ENCODE results near the gene KCNA5. TPM values are rescaled to one million over a fixed set of nuclear protein-coding genes. Genes with fewer than 3 reads are reported as not detected.

The KCNA5 gene
- total RNA-seq, 4 donors from 2014 or later: 0.60 to 3.7 (median 2.0) TPM

DNA sequence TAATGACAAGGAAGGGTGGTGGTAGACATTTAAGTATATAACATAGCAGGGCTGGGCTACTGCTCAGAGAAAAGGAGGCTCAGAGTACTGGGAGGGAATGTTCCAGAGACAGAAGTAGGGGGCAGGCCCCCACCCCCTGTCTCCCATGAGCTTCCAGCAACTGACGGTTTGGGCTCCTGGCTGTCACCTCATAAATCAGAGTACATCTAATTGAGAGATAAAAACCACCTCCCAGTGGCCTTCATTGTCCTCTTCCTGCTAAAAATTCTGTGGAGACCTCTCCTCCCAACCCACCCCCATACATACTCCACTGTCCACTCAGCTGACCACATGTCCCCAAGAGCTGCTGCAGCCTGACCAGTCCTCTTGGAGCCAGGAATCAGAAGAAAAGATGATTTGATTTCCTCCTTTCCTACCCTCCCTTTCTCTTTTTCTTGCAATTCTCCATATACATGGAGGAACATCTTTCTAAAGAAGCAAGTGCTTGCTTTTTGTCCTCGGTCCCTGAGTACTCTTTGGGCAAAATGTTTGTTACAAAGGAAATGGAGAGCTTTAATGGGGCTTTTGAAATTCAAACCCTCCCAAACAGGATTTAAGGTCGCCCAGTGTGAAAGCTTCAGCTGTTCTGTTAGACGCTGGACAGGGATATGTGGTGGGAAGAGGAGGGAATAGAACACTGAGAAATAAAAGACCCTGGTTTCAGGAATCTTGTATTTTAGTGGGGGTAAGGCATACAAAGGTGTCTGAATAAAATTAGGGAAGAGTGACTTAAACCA is 16.4 kb upstream of the KCNA5 start:
- intact Hi-C loops (cut with DNase I; ENCODE audit: low total_unique reads): no loop called here
- no peak overlapping the region for H3K4me3 ChIP-seq
- H3K27me3 ChIP-seq: peaks cover 6% of the 10 kb centered on the region
- TF ChIP-seq EP300 (IDR thresholded peaks at IDR 0.05; ENCODE audit: low read depth) (no peak), POLR2A (IDR thresholded peaks at IDR 0.05) (no peak), POLR2AphosphoS5 (IDR thresholded peaks at IDR 0.05) (no peak)
- TF ChIP-seq, protein P1, sequence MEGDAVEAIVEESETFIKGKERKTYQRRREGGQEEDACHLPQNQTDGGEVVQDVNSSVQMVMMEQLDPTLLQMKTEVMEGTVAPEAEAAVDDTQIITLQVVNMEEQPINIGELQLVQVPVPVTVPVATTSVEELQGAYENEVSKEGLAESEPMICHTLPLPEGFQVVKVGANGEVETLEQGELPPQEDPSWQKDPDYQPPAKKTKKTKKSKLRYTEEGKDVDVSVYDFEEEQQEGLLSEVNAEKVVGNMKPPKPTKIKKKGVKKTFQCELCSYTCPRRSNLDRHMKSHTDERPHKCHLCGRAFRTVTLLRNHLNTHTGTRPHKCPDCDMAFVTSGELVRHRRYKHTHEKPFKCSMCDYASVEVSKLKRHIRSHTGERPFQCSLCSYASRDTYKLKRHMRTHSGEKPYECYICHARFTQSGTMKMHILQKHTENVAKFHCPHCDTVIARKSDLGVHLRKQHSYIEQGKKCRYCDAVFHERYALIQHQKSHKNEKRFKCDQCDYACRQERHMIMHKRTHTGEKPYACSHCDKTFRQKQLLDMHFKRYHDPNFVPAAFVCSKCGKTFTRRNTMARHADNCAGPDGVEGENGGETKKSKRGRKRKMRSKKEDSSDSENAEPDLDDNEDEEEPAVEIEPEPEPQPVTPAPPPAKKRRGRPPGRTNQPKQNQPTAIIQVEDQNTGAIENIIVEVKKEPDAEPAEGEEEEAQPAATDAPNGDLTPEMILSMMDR (IDR thresholded peaks at IDR 0.05): no peak
- no peaks in the 10 kb centered on the region for H3K4me1 ChIP-seq
- no peak for DNase-seq
- H3K9me3 ChIP-seq: no peaks in the 10 kb centered on the region
- WGBS, 2 donors (ENCODE audit: low coverage in 1 of 2): 53% methylated on average over 4 of the region's 4 CpGs; no CpG with 5 or more reads in 1 of the 2 donors
- H3K36me3 ChIP-seq: no peaks in the 10 kb centered on the region
- no peak overlapping the region for H3K27ac ChIP-seq
- in situ Hi-C loops (cut with MboI; ENCODE audit: low pct_ligation_motif_present in 1 of 4, low pct_unique_long_range_greater_than_20kb in 1 of 4, low sequenced_read_pairs in 3 of 4): loop anchor here in 1 of 4 donors (10.0 kb wide), 1 partner anchor 58 kb away; no protein-coding TSS in a partner anchor

DNA sequence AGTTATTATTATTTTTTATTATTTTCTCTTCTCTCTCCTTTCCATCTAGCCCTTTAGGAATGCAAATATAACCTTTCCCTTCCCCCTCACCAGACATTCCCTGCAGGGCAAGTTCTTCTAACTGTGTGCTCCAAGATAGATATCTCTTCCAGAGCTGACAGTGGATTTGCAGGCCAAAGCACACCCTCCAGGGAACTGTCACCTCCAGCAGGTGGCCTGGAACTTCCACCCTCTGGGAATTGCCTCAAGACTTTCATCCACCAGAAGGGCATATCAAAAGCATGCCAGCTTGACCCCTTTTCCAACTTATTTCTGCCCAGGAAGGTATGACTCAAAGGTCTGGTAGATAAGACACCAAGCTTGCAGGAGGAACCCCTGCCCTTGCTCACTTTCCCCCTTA is 13.6 kb upstream of the KCNA5 start:
- intact Hi-C loops (cut with DNase I; ENCODE audit: low total_unique reads) (no loop called here), in situ Hi-C loops (cut with MboI; ENCODE audit: low pct_ligation_motif_present in 1 of 4, low pct_unique_long_range_greater_than_20kb in 1 of 4, low sequenced_read_pairs in 3 of 4) (no loop called here)
- no peak for DNase-seq
- H3K36me3 ChIP-seq: no peaks in the 10 kb centered on the region
- H3K27me3 ChIP-seq: peaks cover 3% of the 10 kb centered on the region
- TF ChIP-seq, protein P1 (IDR thresholded peaks at IDR 0.05): no peak
- TF ChIP-seq EP300 (IDR thresholded peaks at IDR 0.05; ENCODE audit: low read depth): no peak
- TF ChIP-seq POLR2AphosphoS5 (IDR thresholded peaks at IDR 0.05): no peak
- TF ChIP-seq POLR2A (IDR thresholded peaks at IDR 0.05): no peak
- no peak overlapping the region for H3K4me3 ChIP-seq
- no peak overlapping the region for H3K27ac ChIP-seq
- H3K9me3 ChIP-seq: no peaks in the 10 kb centered on the region
- H3K4me1 ChIP-seq: no peaks in the 10 kb centered on the region

DNA sequence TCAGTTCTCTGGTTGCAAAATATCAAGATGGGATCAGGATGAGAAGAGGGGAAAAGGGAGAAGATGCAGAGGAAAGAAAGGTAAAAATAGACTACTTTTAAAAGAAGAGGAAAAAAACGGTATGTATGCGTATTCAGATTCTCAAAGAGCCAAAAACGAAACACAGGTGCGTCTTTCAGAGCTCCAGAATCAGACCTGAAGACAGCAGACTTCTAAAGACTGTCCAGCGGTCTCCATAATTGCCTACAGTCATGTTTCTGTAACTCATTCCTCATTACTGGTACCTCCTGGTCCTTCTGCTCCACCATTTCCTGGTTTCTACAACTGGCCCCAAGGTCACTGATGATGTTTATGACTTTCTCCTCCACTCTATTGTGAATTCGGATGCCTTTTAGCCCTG is 12.4 kb upstream of the KCNA5 start:
- intact Hi-C loops (cut with DNase I; ENCODE audit: low total_unique reads): no loop called here
- WGBS, 2 donors (ENCODE audit: low coverage in 1 of 2): 80 to 81% methylated on average over 6 of the region's 6 CpGs

DNA sequence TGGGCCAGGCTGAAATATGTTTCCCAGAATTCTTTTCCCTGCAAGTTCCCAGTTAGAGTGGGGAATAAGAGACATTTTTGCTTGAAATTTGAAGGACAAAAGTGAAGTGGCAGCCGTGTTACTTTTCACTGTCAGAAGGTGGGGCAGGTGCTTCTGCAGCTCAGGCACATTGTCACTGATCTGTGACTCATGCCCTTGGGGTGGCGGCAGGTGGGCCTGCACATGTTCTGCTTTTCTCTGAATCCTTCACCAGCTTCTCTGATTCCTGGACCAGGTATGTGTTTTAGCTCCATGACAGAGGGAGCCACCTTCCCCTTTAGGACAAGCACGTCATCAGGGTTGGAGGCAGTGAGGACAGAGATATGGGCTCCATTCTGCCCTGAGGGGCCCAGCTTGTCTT is 11.7 kb upstream of the KCNA5 start:
- H3K36me3 ChIP-seq: no peaks in the 10 kb centered on the region

More for the DNA sequence above, 12.4 kb upstream of the KCNA5 start:
- H3K9me3 ChIP-seq: no peaks in the 10 kb centered on the region
- TF ChIP-seq EP300 (IDR thresholded peaks at IDR 0.05; ENCODE audit: low read depth): no peak
- no peak for TF ChIP-seq POLR2AphosphoS5 (IDR thresholded peaks at IDR 0.05)
- TF ChIP-seq, protein P1 (IDR thresholded peaks at IDR 0.05): no peak
- TF ChIP-seq POLR2A (IDR thresholded peaks at IDR 0.05): no peak
- H3K27me3 ChIP-seq: no peaks in the 10 kb centered on the region
- no peaks in the 10 kb centered on the region for H3K4me1 ChIP-seq
- no peaks in the 10 kb centered on the region for H3K36me3 ChIP-seq
- no peak overlapping the region for H3K27ac ChIP-seq
- H3K4me3 ChIP-seq: no peak overlapping the region
- DNase-seq: no peak
- in situ Hi-C loops (cut with MboI; ENCODE audit: low pct_ligation_motif_present in 1 of 4, low pct_unique_long_range_greater_than_20kb in 1 of 4, low sequenced_read_pairs in 3 of 4): no loop called here

More for the DNA sequence above, 11.7 kb upstream of the KCNA5 start:
- WGBS, 2 donors (ENCODE audit: low coverage in 1 of 2): 80 to 91% methylated on average over 2 to 3 of the region's 3 CpGs
- Histone ChIP-seq H3K4me3 (no peak overlapping the region), H3K4me1 (no peaks in the 10 kb centered on the region), H3K27me3 (peaks cover under 1% of the 10 kb centered on the region), H3K9me3 (no peaks in the 10 kb centered on the region), H3K27ac (no peak overlapping the region)
- in situ Hi-C loops (cut with MboI; ENCODE audit: low pct_ligation_motif_present in 1 of 4, low pct_unique_long_range_greater_than_20kb in 1 of 4, low sequenced_read_pairs in 3 of 4): no loop called here
- DNase-seq: no peak
- TF ChIP-seq POLR2A (IDR thresholded peaks at IDR 0.05): no peak
- TF ChIP-seq POLR2AphosphoS5 (IDR thresholded peaks at IDR 0.05): no peak
- TF ChIP-seq, protein P1 (IDR thresholded peaks at IDR 0.05): no peak
- TF ChIP-seq EP300 (IDR thresholded peaks at IDR 0.05; ENCODE audit: low read depth): no peak
- intact Hi-C loops (cut with DNase I; ENCODE audit: low total_unique reads): no loop called here
